HL-60 (cell line): ENCODE results near the gene C15orf62.
A peak's percentile ranks its signal among the peaks of the same experiment; 100 is the strongest.

Experiments
- DNase-seq, 2 experiments: peaks; one replicate each; pipeline ENCODE4 v3.0.0-alpha.2; 2010 to 2020; ENCODE audit warnings: low read depth in 1 of 2, low spot score in 1 of 2
- H3K27ac ChIP-seq: fragments of 250-450 bp; sonication (Bioruptor Pico); replicated peaks from 2 replicates; pipeline ENCODE4 v1.5.1; 2020; ENCODE audit warnings: mild to moderate bottlenecking, moderate library complexity
- H3K27me3 ChIP-seq: fragments of 250-450 bp; sonication (Bioruptor Pico); 2 replicates; pipeline ENCODE4 v1.5.1; 2021; ENCODE audit warnings: mild to moderate bottlenecking, moderate library complexity; ENCODE audit not compliant: insufficient read depth, poor library complexity, severe bottlenecking
- H3K4me3 ChIP-seq: replicated peaks from 2 replicates; pipeline ENCODE4 v1.5.1; 2011; ENCODE audit warnings: mild to moderate bottlenecking, control low read depth, low read length; ENCODE audit not compliant: insufficient read depth
- CTCF ChIP-seq: IDR thresholded peaks from one replicate; pipeline ENCODE4 v1.5.1; 2011; ENCODE audit warnings: low read length, control low read depth, inconsistent platforms; ENCODE audit not compliant: insufficient read depth
- GABPA ChIP-seq: IDR thresholded peaks from 2 replicates; pipeline ENCODE4 v1.6.1; 2012; ENCODE audit warnings: low read depth
- POLR2AphosphoS5 ChIP-seq: IDR thresholded peaks from 2 replicates; pipeline ENCODE4 v1.6.1; 2012; ENCODE audit warnings: low read depth
- REST ChIP-seq: IDR thresholded peaks from 2 replicates; pipeline ENCODE4 v1.6.1; 2012; ENCODE audit warnings: low read depth; ENCODE audit not compliant: insufficient replicate concordance
- SPI1 ChIP-seq: IDR thresholded peaks from 2 replicates; pipeline ENCODE4 v1.6.1; 2012; ENCODE audit warnings: low read depth, mild to moderate bottlenecking, borderline replicate concordance
- long read RNA-seq: library from polyadenylated mRNA; unstranded; transcript quantifications from one replicate; pipeline ENCODE4 v2.0.0, GENCODE V29; 2020

The C15orf62 gene
- long read RNA-seq = 0 reads

GRCh38 chr15:40769274-40770146 lies at the start of gene C15orf62:
Gene C15orf62, plus strand, starts transcription at chr15:40769980. Its CDS starts 516 bp downstream, at chr15:40770496.
- Histone ChIP-seq H3K27ac (peak within 1 kb of the TSS; percentile 70), H3K4me3 (peak within 1 kb of the TSS; percentile 11), H3K27me3 (no peaks in the 10 kb centered on the region)
- TF ChIP-seq CTCF = no peak
- peak; percentile 45; the same call in 1 of the 2 replicates for TF ChIP-seq POLR2AphosphoS5
- DNase-seq = peak; percentile 74 to 77

GRCh38 chr15:40721701-40722100 lies 48.1 kb upstream of the C15orf62 start:
- DNase-seq = no peak
- TF ChIP-seq SPI1 (no peak), GABPA (no peak), CTCF (no peak), POLR2AphosphoS5 (no peak), REST (no peak)
- Histone ChIP-seq H3K27me3 (no peaks in the 10 kb centered on the region), H3K27ac (no peak overlapping the region), H3K4me3 (no peak overlapping the region)

GRCh38 chr15:40722354-40722753 lies 47.4 kb upstream of the C15orf62 start:
- no peak for DNase-seq
- TF ChIP-seq GABPA (no peak), REST (no peak), SPI1 (no peak), POLR2AphosphoS5 (no peak), CTCF (no peak)
- Histone ChIP-seq H3K27ac (no peak overlapping the region), H3K27me3 (no peaks in the 10 kb centered on the region), H3K4me3 (no peak overlapping the region)
